Smooth muscle cell (in vitro differentiated cells): Measurements from ENCODE around the gene FOXP4. TPM values are rescaled to one million over a fixed set of nuclear protein-coding genes. Genes with fewer than 3 reads are reported as not detected.

Experiments used
- DNase-seq: peaks from one replicate; lab custom pipeline; 2025; ENCODE audit not compliant: unreplicated experiment; lab: John Stamatoyannopoulos, UW
- H2AFZ ChIP-seq: fragments of 200-600 bp; sonication (generic); 2 replicates; pipeline ENCODE4 v1.6.0; 2016; ENCODE audit warnings: antibody characterized with exemption, low read depth, mild to moderate bottlenecking
- H3F3A ChIP-seq: fragments of 200-600 bp; sonication (generic); 2 replicates; pipeline ENCODE4 v1.6.0; 2017; ENCODE audit warnings: antibody characterized with exemption, low read depth
- H3K27ac ChIP-seq: fragments of 200-600 bp; sonication (generic); 2 replicates; pipeline ENCODE4 v1.5.1; 2016; ENCODE audit warnings: low read depth, mild to moderate bottlenecking
- H3K27me3 ChIP-seq: fragments of 200-600 bp; sonication (generic); 2 replicates; pipeline ENCODE4 v1.6.1; 2016; ENCODE audit warnings: low read depth, mild to moderate bottlenecking
- H3K36me3 ChIP-seq: fragments of 200-600 bp; sonication (generic); 2 replicates; pipeline ENCODE4 v1.5.1; 2016; ENCODE audit warnings: low read depth
- H3K4me1 ChIP-seq: fragments of 200-600 bp; sonication (generic); 2 replicates; pipeline ENCODE4 v1.5.1; 2016; ENCODE audit warnings: low read depth
- H3K4me2 ChIP-seq: fragments of 200-600 bp; sonication (generic); 2 replicates; pipeline ENCODE4 v1.6.0; 2016; ENCODE audit warnings: mild to moderate bottlenecking
- H3K4me3 ChIP-seq: fragments of 200-600 bp; sonication (generic); 2 replicates; pipeline ENCODE4 v1.5.1; 2016; ENCODE audit warnings: mild to moderate bottlenecking
- H3K79me2 ChIP-seq: fragments of 200-600 bp; sonication (generic); 2 replicates; pipeline ENCODE4 v1.6.0; 2016; ENCODE audit warnings: low read depth, mild to moderate bottlenecking
- H3K9ac ChIP-seq: fragments of 200-600 bp; sonication (generic); 2 replicates; pipeline ENCODE4 v1.6.0; 2016; ENCODE audit warnings: low read depth
- H3K9me3 ChIP-seq: fragments of 200-600 bp; sonication (generic); replicated peaks from 2 replicates; pipeline ENCODE4 v1.5.1; 2016; ENCODE audit warnings: low read depth
- H4K20me1 ChIP-seq: fragments of 200-600 bp; sonication (generic); 2 replicates; pipeline ENCODE4 v1.6.0; 2016; ENCODE audit warnings: low read depth
- CTCF ChIP-seq: fragments of 200-600 bp; sonication (generic); IDR thresholded peaks from 2 replicates; pipeline ENCODE4 v1.5.1; 2017; ENCODE audit warnings: borderline replicate concordance, mild to moderate bottlenecking, antibody characterized with exemption; ENCODE audit not compliant: insufficient read depth, poor library complexity, severe bottlenecking
- WGBS: methylation state at CpG from one replicate; pipeline ENCODE4 v1.1.7; 2016; ENCODE audit warnings: low lambda C conversion rate; 5-methylcytosine and 5-hydroxymethylcytosine counted together
- polyA plus RNA-seq: library from polyadenylated mRNA; unstranded; fragments of >200 nt; fragmentation: Nextera tagmentation; extraction: Ambion mirVana; gene quantifications from 2 replicates; pipeline ENCODE4 v1.2.1, GENCODE V29; 2016
- total RNA-seq: library from RNA; depleted of rRNA; stranded (reverse); fragments of >200 nt; gene quantifications from 2 replicates; pipeline ENCODE4 v1.2.3, GENCODE V29; 2014

FOXP4 gene
- total and polyA plus RNA-seq, 2 experiments from 2014 or later: 5.3 to 31.9 TPM

GRCh38 chr6:41645007-41645618 lies 98.9 kb downstream of the FOXP4 start:
- H3K9me3 ChIP-seq: no peaks in the 10 kb centered on the region
- H3K9ac ChIP-seq: no peak overlapping the region
- 78% methylated on average over 9 of the region's 12 CpGs for WGBS
- no peaks in the 10 kb centered on the region for H3K27me3 ChIP-seq
- no peak overlapping the region for H2AFZ ChIP-seq
- peaks cover 37% of the 10 kb centered on the region for H3F3A ChIP-seq
- no peaks in the 10 kb centered on the region for H3K36me3 ChIP-seq
- no peak overlapping the region for H3K4me3 ChIP-seq
- H3K79me2 ChIP-seq: peaks cover 31% of the 10 kb centered on the region
- peak overlapping the region; percentile 24 for H3K27ac ChIP-seq
- peak overlapping the region; percentile 63 for H3K4me2 ChIP-seq
- H4K20me1 ChIP-seq: peaks cover 100% of the 10 kb centered on the region
- no peak for DNase-seq
- TF ChIP-seq CTCF: no peak
- H3K4me1 ChIP-seq: peaks cover 46% of the 10 kb centered on the region

GRCh38 chr6:41646026-41646795 lies 100.0 kb downstream of the FOXP4 start:
- Histone ChIP-seq H3K9ac (no peak overlapping the region), H3K4me3 (no peak overlapping the region), H2AFZ (no peak overlapping the region), H3F3A (peaks cover 47% of the 10 kb centered on the region), H3K27ac (peak overlapping the region; percentile 32), H3K79me2 (peaks cover 20% of the 10 kb centered on the region), H3K9me3 (no peaks in the 10 kb centered on the region), H3K36me3 (no peaks in the 10 kb centered on the region), H3K4me1 (peaks cover 37% of the 10 kb centered on the region), H3K4me2 (peak overlapping the region; percentile 63), H4K20me1 (peaks cover 100% of the 10 kb centered on the region), H3K27me3 (no peaks in the 10 kb centered on the region)
- no peak for TF ChIP-seq CTCF
- WGBS: 93% methylated on average over 14 of the region's 14 CpGs
- no peak for DNase-seq

- no peaks in the 10 kb centered on the region for H3K36me3 ChIP-seq
- H3K4me1 ChIP-seq: peaks cover 37% of the 10 kb centered on the region
- H3K4me2 ChIP-seq: peak overlapping the region; percentile 4
- peaks cover 46% of the 10 kb centered on the region for H3F3A ChIP-seq
- H3K27me3 ChIP-seq: no peaks in the 10 kb centered on the region
- no peaks in the 10 kb centered on the region for H3K9me3 ChIP-seq
- WGBS: 61% methylated on average over 9 of the region's 9 CpGs
- no peak overlapping the region for H3K9ac ChIP-seq
- peak overlapping the region; percentile 32 for H3K27ac ChIP-seq
- no peak for DNase-seq
- peaks cover 11% of the 10 kb centered on the region for H3K79me2 ChIP-seq
- H2AFZ ChIP-seq: no peak overlapping the region
- no peak overlapping the region for H3K4me3 ChIP-seq
- no peak for TF ChIP-seq CTCF
- peaks cover 100% of the 10 kb centered on the region for H4K20me1 ChIP-seq
Observed at GRCh38 chr6:41647061-41647511, 100.9 kb downstream of the FOXP4 start.
